GM21619 (cell line): Measurements from ENCODE around the gene PLA2G4D.

Source experiments
- ATAC-seq: cut with Tn5 transposase; IDR thresholded peaks from one replicate; pipeline ENCODE4 v1.9.1; 2021; ENCODE audit not compliant: unreplicated experiment

Gene PLA2G4D

DNA sequence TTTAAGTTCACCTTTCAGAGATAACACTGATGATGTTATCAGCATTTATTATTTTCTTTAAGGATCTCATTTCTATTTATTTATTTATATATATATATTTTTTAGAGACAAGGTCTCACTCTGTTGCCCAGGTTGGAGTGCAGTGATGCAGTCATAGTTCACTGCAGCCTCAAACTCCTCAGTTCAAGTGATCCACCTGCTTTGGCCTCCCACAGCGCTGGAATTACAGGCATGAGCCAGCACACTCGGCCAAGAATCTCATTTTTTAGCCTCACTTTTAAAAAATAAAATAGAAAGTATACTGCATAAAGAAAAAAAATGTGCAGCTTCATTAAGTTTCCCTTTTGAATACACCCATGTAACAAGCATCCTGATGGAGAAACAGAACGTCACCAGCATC, 35.6 kb downstream of the PLA2G4D start:
- ATAC-seq = no peak

DNA sequence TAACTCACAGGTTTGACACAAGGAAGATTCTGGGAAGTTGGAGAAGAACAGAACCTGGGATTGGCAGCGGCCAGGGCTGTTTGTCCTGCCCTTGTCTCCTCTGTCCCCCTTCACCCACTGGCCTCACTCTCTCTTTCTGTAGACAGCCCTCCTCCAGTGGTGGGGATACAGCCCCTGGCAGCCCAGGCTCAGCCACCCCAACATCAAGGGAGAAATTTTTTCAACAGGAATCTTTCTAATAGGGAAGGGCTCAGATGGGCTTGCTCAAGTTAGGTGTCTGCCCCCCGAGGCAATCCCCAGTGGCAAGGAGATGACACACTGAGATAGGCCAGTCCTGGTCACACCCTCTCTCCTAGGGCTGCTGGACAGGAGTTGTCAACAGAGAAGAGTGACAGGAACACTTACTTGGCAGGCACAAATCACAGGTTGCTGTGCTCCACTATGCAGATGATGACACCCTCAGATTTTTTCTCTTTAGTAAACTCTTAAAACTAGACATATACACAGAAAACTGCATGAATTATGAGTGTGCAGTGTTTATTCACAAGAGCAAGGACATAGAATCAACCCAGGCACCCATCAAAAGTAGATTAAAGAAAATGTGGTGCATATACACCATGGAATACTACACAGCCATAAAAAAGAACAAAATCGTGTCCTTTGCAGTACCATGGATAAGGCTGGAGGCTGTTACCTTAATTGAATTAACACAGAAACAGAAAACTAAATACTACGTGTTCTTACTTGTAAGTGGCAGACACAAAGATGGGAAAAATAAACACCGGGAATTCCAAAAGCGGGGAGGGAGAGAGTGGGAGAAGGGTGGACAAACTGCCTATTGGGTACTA, 36.3 kb downstream of the PLA2G4D start:
- ATAC-seq = no peak

DNA sequence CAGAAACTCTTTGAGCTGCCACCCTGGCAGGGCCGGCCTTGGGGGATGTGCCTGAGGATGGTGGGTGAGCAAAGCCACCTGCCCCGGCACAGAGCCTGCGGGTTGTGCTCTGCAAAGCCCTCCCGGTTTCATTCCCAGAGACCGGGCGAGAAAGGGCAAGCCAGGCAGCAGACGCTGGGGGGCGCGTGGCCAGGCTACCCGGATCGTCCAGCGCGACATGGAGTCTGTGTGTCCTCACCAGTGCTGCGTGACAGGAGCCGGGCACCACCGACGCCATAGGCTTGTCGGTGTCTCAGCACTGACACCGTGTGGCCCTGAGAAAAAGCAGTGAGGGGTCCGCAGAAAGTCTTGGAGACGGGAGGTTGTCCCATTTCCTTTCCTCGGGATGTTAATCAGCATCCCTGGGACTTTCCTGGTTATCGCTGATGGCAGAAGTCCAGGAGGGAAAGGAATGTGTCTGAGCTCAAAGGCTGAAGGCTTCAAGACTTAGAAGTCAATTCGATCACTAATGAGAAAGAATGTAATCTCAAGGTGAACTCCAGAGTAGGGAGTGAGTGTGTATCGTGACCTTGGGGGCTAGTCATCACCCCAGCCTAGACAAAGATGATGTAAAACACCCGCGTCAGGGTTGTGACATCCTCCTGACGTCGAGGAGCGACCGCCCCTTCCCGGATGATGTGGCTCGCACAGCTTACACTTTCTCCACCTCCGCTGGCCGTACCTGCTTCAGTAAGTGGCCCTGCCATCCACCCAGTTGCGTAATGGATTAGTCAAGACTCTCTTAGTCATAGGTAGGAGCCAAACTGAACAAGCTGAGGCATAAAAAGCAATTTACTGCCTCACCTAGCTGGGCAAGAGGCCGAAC, 37.2 kb downstream of the PLA2G4D start:
- ATAC-seq = no peak

DNA sequence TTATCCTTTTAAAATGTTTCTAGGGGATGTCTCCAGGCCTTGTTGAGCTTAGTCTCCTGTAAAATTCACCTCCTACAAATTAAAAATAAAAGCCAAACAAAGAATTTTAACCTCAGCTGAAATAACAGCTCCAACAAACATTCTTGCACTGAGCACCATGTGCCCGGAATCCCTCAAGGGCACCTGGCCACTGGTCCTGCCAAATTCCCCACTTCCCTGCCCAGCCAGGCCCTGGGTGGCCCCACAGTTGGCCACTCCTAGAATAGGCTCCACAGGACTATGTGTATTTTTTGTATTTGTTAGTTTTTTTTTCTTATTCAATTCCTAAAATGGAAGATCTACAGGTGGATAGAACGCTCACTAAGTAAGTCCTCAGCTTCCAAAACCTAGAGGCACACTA, 40.4 kb downstream of the PLA2G4D start:
- ATAC-seq = no peak

GRCh38 chr15:42053010-42053409, 41.4 kb downstream of the PLA2G4D start:
- ATAC-seq = no peak

DNA sequence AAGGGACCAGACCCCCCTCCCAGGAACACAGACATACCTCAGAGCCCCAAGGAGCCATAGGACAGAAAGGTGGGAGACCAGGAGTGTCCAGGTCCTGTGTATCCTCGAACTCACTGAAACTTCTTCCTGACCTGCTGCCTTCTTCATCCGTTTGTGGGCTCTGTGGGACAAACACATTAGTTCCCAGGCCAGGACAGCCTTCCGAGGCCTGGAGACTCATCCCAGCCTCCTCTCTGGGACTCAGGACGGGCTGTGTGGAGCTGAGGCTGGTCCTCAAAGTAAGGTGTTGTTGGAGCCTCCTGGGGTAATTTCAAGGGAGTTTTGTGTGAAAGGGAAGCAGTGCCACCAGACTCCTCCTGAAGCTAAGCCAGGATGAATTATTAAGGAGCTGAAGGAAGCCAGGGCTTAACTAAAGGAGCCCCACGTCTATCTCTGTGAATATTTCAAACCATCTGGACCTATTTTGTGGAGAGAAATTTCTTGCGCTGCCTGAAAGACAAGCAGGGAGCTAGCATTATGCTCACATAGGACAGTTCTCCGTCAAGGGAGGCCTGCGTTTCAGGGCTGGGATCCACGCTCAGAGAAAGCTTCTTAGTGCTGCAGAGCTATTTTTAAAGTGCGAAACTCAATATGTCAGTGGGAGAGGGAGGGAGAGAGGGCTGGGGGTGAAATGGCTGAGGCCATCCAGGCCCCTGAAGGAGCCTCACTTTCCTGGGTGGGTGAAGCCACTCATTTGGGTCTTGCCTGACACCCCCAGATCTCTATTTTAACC, 43.7 kb downstream of the PLA2G4D start:
- ATAC-seq = no peak

DNA sequence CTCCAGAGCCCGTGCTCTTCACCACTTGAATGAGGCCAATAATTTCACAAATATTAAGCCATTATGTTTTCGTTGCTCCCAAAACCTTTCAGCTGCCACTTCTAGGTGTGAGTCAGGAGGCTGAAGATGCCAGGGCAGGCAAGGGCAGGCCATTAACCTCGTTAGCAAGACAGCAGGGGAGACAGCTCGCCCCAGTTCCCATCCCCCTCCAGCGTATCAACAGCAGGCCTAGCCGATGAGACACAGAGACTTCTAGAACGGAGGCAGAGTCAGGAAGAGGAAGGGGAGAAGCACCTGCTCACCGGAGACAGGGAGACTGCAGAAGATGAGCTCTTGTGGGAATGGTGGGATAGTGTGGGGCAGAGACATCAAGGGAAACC, 45.6 kb downstream of the PLA2G4D start:
- ATAC-seq = no peak

DNA sequence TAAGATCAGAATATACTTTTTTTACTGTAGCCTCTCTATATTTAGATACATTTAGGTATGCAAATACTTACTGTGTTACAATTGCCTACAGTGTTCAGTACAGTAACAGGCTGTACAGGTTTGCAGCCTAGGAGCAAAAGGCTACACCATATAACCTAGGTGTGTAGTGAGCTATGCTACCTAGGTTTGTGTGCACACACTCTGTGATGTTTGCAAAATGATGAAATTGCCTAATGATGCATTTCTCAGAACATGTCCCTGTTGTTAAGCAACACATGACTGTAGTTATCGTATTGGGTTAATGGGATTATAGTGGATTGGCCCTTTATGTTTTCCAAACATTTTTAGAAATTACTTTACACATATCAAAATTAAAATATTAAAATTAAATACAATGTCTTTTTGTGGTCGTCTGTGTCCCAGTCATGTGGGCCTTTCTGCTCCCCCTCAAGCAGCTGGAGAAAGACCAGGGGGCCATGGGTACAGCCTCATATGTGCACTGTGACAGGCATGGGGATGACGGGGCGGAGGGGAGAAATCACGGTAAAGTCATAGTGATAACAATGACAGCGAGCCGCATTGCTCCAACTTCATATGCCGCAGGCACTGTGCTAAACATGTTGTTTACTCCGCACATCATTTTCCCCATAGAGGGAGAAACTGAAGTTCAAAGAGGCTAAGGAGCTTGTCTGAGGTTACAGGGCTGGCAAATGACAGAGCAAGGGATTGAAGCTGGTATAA, 46.1 kb downstream of the PLA2G4D start:
- ATAC-seq = no peak

- no peak for ATAC-seq
Measured at GRCh38 chr15:42046597-42046996, 47.8 kb downstream of the PLA2G4D start.

GRCh38 chr15:42045211-42045615, 49.1 kb downstream of the PLA2G4D start:
- ATAC-seq = no peak

DNA sequence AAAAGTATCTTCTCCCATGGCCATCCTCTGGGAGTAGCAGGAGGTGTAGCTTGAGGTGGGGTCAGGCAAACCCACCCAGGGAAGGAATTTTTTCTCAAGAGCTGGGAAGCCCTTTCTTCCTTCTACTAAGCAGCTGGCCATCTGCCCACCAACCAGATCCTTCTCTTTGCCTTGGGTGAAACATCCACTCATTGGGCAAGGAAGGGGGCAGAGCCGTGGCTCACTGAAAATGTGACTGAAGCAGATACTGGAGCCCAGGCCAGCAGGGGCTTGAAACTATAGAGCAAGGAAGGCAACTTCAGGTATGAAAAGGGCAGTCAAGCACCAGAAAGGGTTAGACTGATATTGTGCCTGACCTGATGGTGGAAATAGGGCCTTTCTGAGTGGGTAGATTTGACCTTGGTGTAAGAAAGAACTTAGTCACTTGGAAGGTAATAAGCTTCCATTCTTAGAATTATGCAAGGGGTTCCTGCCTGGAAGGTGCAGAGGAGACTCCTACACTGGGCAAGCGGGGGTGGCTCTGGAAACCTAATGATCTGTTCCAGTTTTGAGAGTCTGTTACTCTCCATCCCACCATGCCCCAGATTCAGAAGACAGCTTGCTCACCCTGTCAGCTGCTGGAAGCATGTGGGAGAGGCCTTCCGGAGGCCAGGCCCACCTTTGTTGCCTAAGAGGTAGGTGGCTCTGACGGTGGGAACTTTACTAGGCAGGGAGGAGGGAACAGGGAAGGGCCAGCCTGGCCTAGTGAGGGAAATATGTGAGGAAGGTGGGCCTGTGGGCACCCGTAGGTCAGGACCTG, 51.6 kb downstream of the PLA2G4D start:
- ATAC-seq = no peak

DNA sequence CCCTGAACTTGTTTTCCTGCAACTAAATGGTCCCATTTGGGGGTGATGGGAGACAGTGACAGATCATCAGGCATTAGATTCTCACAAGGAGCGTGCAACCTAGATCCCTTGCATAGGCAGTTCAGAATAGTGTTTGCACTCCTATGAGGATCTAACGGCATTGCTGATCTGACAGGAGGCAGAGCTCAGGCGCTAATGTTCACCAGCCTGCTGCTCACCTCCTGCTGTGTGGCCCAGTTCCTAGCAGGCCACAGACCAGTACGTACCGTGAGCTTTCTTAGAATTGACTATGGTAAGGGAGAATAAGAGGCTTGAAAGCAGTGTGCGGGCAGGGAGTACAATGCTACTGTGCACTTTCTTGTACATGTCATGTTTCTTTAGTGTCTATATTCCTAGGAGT, 56.0 kb downstream of the PLA2G4D start:
- ATAC-seq = no peak

DNA sequence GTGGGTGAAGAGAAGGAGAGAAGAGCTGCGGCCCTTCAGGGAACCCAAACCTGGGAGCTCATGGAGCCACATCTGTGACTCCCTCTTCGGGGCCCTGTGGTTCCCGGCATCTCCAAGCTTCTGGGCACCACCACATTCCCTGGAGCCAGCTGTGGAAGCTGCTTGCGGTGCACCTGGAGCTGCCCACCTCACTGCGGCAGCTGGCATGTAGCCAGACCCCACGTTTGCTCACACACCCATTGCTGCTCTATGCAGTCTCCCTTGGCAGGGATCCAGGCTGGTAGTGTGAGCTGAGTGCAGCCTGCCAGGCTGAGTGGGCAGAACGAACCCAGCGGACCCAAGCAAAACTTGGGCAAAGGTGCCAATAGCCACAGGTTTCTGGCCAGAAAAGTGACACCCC, 56.7 kb downstream of the PLA2G4D start:
- ATAC-seq = no peak

DNA sequence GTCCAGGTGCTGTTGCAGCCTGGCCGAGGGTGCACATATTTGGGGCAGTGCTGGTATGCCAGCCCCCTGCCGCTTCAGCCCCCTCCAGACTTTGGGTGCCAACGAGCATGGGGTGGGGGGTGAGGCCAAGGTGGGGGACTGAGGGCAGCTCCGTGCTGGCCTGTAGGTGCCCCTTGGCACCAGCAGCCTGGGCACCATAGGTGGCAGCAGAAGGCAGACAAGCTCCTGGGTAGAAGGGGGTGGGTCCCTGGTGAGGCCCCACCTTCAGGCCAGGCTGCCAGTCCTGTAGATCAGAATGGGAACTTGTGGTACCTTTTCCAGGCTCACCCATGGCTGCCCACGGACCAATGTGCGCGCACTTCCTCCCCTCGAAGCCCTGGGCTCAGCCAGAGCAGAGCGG, 57.4 kb downstream of the PLA2G4D start:
- ATAC-seq = no peak

DNA sequence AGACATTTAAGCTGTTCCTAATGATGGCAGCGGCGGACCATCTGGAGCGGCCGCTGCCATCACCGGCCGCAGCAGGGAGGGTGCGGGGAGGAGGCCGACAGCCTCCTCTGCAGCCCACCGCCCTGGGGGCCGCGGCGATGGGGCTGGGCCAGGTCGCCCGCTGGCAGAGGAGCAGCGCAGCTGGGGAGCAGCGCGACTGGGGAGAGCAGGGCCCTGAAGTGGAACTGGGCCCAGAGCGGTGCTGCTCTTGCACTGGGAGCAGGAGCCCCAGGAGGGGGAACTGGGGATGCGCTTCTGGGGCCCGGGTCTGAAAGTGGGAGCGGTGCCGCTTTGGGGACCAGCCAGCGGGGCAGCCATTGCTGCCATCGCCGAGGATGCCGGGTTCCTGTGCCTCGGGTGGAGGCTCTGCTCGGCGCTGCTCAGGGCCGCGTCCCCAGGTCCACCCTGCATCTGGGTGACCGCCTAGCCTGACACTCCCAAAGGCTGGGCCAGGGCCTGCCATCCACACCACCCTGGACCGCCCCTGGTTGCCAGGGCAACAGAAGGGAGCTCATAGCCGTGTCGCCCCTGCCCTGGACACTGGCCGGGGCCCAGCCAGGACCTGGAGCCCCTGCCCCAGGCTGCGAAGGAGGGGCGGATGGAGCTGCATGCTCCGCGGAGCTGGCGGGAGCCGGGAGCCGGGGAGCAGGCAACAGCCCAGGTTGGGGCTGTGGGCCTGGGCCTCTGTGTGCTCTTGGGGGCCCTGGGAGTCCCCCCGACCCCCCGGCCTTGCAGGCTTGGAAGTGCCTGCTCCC, 58.1 kb downstream of the PLA2G4D start:
- ATAC-seq = no peak

- ATAC-seq = peak; percentile 69
Measured at GRCh38 chr15:42035435-42035761, 59.0 kb downstream of the PLA2G4D start.

GRCh38 chr15:42034628-42035434, 59.5 kb downstream of the PLA2G4D start:
- peak; percentile 19 for ATAC-seq

- ATAC-seq = no peak
Measured at GRCh38 chr15:42033214-42033873, 61.0 kb downstream of the PLA2G4D start.
